ENCODE results near the gene BBS9.

DNA sequence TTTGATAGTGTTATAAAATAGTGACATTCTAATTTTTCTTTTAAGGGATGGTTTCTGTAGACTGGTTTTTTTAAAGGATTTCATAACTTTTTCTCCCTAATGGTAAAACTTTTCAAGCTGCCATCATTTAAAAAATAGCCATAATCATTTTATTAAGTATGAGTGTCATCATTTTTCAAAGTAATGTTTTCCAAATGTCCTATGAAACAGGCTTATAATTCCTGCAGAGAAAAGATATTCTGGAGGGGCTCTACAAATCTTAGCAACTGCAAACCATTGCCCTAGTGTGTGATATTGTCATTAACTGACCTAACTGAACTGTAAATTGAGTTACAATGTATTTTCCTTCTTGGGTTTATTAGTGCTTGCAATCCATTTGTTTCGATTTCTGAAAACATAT, 226.0 kb downstream of the BBS9 start:
- TF ChIP-seq, protein P1, sequence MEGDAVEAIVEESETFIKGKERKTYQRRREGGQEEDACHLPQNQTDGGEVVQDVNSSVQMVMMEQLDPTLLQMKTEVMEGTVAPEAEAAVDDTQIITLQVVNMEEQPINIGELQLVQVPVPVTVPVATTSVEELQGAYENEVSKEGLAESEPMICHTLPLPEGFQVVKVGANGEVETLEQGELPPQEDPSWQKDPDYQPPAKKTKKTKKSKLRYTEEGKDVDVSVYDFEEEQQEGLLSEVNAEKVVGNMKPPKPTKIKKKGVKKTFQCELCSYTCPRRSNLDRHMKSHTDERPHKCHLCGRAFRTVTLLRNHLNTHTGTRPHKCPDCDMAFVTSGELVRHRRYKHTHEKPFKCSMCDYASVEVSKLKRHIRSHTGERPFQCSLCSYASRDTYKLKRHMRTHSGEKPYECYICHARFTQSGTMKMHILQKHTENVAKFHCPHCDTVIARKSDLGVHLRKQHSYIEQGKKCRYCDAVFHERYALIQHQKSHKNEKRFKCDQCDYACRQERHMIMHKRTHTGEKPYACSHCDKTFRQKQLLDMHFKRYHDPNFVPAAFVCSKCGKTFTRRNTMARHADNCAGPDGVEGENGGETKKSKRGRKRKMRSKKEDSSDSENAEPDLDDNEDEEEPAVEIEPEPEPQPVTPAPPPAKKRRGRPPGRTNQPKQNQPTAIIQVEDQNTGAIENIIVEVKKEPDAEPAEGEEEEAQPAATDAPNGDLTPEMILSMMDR (conservative IDR thresholded peaks at IDR 0.05; ENCODE audit: low read depth, low read length) = no peak
- no peak for TF ChIP-seq EZH2 (IDR thresholded peaks at IDR 0.05; ENCODE audit: low read length, unreplicated experiment)
- TF ChIP-seq EZH2phosphoT487 (IDR thresholded peaks at IDR 0.05; ENCODE audit: borderline replicate concordance, low read length) = no peak
